ENCODE measurements around the gene MVB12B.
"Not testable (repeated sequence)": the region's sequence is repeated elsewhere in the genome, so short reads cannot be mapped to it uniquely, and the experiment has no call there.

Gene MVB12B

GRCh38 chr9:126472948-126473298 is 146.3 kb downstream of the MVB12B start:
- no peak for DNase-seq (ENCODE audit: low spot score)

- DNase-seq (ENCODE audit: low spot score), result no peak
Measured at GRCh38 chr9:126474206-126474765, 147.7 kb downstream of the MVB12B start.

GRCh38 chr9:126474786-126475485 is 148.3 kb downstream of the MVB12B start:
- DNase-seq (ENCODE audit: low spot score), result no peak

- DNase-seq (ENCODE audit: low spot score), result no peak
Measured at GRCh38 chr9:126475933-126476555, 149.4 kb downstream of the MVB12B start.

- DNase-seq (ENCODE audit: low spot score), result not testable (repeated sequence)
Measured at GRCh38 chr9:126477432-126477831, 150.8 kb downstream of the MVB12B start.

GRCh38 chr9:126478216-126478981 is 151.8 kb downstream of the MVB12B start:
- no peak for DNase-seq (ENCODE audit: low spot score)

GRCh38 chr9:126479515-126479914 is 152.9 kb downstream of the MVB12B start:
- DNase-seq (ENCODE audit: low spot score), result no peak

GRCh38 chr9:126480813-126481212 is 154.2 kb downstream of the MVB12B start:
- DNase-seq (ENCODE audit: low spot score), result no peak

- DNase-seq (ENCODE audit: low spot score), result no peak
Measured at GRCh38 chr9:126481862-126482261, 155.2 kb downstream of the MVB12B start.

GRCh38 chr9:126482361-126483044 is 155.9 kb downstream of the MVB12B start:
- DNase-seq (ENCODE audit: low spot score), result no peak

- DNase-seq (ENCODE audit: low spot score), result no peak
Measured at GRCh38 chr9:126483468-126484073, 156.9 kb downstream of the MVB12B start.

GRCh38 chr9:126485662-126486061 is 159.0 kb downstream of the MVB12B start:
- DNase-seq (ENCODE audit: low spot score), result no peak

- DNase-seq (ENCODE audit: low spot score), result no peak
Measured at GRCh38 chr9:126486276-126486675, 159.6 kb downstream of the MVB12B start.

GRCh38 chr9:126487856-126488255 is 161.2 kb downstream of the MVB12B start:
- no peak for DNase-seq (ENCODE audit: low spot score)

- DNase-seq (ENCODE audit: low spot score), result no peak
Measured at GRCh38 chr9:126488310-126488709, 161.7 kb downstream of the MVB12B start.

- no peak for DNase-seq (ENCODE audit: low spot score)
Measured at GRCh38 chr9:126488881-126489404, 162.3 kb downstream of the MVB12B start.

GRCh38 chr9:126489581-126490213 is 163.1 kb downstream of the MVB12B start:
- no peak for DNase-seq (ENCODE audit: low spot score)

- DNase-seq (ENCODE audit: low spot score), result no peak
Measured at GRCh38 chr9:126490214-126490631, 163.6 kb downstream of the MVB12B start.

- DNase-seq (ENCODE audit: low spot score), result peak; percentile 52
Measured at GRCh38 chr9:126490871-126491567, 164.4 kb downstream of the MVB12B start.

GRCh38 chr9:126491568-126491879 is 164.9 kb downstream of the MVB12B start:
- no peak for DNase-seq (ENCODE audit: low spot score)

GRCh38 chr9:126491949-126492348 is 165.3 kb downstream of the MVB12B start:
- DNase-seq (ENCODE audit: low spot score), result no peak
